GM13977 (cell line): ENCODE measurements around the gene ARID1B.

Source experiments
- DNase-seq: peaks from one replicate; pipeline ENCODE4 v3.0.0; 2012; ENCODE audit warnings: low spot score
- in situ Hi-C: fragments of 300-500 bp; cut with MboI; formaldehyde crosslinking; loops from one replicate; pipeline ENCODE4 v1.12.0; 2022; ENCODE audit warnings: low sequenced_read_pairs, low pct_unique_long_range_greater_than_20kb, mixed read lengths, inconsistent platforms; ENCODE audit not compliant: unreplicated experiment
- TF ChIP-seq, protein P1 (sequence below): IDR thresholded peaks from 2 replicates; pipeline ENCODE4 v1.5.1; 2012; ENCODE audit warnings: mild to moderate bottlenecking, control low read depth; ENCODE audit not compliant: insufficient read depth; ENCODE audit errors: extremely low read depth, missing control alignments

ARID1B gene

DNA sequence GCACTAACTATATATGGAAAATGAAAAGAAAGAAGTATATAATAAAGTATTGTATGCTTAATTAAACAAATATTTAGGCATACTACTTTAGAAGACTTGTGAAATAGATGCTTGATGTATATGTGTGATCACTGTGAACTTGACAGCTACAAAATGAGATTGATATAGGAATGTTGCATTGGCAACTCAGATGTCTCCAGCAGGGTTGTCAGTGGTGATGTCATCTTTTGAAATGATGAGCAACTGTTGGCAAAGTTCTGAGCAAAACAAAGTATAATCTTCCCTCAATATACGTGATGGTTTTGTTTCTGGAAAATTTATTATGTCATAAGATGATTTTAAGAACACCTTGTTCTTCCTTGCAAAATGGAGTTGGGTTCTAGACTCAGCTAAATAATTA is 133.8 kb downstream of the ARID1B start:
- TF ChIP-seq, protein P1, sequence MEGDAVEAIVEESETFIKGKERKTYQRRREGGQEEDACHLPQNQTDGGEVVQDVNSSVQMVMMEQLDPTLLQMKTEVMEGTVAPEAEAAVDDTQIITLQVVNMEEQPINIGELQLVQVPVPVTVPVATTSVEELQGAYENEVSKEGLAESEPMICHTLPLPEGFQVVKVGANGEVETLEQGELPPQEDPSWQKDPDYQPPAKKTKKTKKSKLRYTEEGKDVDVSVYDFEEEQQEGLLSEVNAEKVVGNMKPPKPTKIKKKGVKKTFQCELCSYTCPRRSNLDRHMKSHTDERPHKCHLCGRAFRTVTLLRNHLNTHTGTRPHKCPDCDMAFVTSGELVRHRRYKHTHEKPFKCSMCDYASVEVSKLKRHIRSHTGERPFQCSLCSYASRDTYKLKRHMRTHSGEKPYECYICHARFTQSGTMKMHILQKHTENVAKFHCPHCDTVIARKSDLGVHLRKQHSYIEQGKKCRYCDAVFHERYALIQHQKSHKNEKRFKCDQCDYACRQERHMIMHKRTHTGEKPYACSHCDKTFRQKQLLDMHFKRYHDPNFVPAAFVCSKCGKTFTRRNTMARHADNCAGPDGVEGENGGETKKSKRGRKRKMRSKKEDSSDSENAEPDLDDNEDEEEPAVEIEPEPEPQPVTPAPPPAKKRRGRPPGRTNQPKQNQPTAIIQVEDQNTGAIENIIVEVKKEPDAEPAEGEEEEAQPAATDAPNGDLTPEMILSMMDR = no peak
- DNase-seq = no peak

DNA sequence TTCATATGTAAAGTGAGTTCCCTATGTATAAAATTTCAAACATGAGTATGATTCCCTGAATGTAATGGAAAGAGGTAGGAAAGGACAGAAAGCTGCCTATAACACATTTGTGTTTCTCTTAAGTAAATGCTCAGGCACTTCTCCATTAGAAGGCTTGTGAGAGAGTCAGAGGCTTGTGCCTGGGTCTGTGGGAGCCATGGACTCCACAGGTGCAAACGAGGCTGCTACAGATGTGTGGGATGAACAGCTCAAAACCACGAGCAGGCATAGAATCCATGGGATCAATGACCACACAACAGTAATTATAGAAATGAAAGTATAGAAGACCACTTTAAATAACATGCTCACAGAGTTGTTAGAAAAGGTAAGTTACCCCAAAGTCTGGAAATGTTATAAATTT is 134.4 kb downstream of the ARID1B start:
- no peak for DNase-seq
- TF ChIP-seq, protein P1 = no peak
- in situ Hi-C loops = no loop called here

More for the DNA sequence above, 133.8 kb downstream of the ARID1B start:
- in situ Hi-C loops = no loop called here

DNA sequence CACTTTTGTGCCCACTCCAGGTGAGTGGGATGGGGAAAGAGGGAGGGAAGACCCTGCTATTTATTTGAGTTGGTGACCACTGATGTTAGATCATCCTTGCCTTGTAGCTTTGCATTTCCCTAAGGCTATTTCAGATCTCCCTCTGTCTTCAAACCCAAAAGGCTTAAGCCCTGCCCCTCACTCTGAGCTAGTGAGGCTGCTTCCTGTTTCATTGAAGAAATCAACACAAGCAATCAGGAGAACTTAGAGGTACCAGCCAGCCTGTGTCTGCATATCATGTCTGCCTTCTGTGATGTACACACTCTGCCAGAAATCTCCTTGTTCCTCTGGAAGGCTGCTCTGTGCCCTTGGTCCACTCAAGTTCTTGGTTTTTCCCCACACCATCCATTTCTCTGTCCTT is 135.3 kb downstream of the ARID1B start:
- TF ChIP-seq, protein P1 = no peak
- in situ Hi-C loops = no loop called here
- no peak for DNase-seq

DNA sequence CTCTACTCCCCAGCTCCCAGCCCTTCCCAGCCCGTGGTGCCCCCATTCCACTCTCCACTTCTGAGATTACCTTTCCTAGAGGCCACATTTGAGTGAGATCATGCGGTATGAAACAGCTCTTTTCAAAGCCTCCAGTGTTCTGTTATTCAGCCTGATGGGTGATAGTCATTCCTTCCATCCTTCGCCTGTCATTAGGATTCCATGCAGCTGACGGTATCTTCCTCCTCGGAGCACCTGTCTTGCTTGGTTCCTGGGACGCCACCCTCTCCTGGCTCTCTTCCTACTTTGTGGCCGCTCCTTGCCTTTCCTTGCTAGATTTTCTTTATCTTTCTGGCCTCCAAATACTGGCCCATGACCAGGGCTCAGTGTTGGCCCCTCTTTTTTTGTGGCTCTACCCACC is 137.0 kb downstream of the ARID1B start:
- TF ChIP-seq, protein P1 = no peak
- no peak for DNase-seq
- in situ Hi-C loops = no loop called here

DNA sequence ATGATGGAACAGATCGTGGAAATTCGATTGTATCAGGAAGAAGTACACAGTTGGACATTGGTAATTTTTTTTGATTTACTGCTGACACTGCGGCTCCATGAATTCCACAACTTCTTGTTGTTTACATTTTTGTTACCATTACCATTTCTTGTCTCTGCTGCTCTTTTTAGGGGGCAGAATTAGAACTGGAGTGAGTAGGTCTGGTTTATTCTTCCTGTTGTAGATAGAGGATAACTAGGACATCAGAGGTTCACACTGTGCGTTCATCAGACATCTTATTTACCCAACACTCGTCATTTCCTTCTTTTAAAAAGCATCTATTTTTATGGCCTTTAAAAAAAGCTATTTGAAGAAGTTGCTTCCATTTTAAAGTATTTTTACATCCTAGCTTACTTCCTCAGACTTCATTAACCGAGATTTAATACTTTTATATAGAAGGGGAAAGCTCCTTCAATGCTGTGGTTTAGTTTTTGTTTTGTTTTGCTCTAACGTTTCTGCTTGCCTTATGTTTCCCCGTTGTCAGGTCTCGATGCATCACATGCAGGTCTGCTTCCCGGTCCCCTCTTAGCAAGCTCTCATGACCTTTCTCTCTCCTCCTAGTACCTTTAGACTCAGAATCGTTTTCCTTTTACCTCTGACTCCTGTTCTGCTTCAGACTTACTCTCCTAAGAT is 139.1 kb downstream of the ARID1B start:
- in situ Hi-C loops = no loop called here
- DNase-seq = no peak
- TF ChIP-seq, protein P1 = no peak

DNA sequence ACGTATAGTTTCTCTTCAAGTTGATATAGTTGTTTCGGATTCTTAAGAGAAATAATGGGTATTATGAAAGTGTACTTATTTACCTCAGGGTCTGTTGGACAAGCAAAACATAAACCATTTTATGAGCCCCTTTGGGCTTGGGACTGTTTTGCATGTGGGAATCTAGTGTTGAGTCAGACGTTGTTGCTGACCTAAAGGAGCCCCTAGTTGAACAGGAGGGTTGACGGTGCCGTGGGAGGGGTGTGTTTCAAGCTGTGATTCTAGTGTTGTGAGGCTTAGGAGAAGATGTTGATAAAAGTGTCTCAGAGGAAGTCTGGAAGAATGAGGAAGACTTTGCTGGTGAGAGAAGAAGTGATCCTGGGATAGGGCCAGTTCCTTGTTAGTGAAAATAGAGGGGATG is 140.0 kb downstream of the ARID1B start:
- TF ChIP-seq, protein P1 = no peak
- peak; percentile 58 for DNase-seq
- in situ Hi-C loops = no loop called here
